B cell (primary cell): Measurements from ENCODE around the gene EFNA2.

ENCODE experiments used
- CTCF ChIP-seq: fragments of 200-600 bp; IDR thresholded peaks from one replicate; pipeline ENCODE4 v1.8.0; 2022; ENCODE audit warnings: antibody characterized with exemption, mild to moderate bottlenecking
- EZH2 ChIP-seq: IDR thresholded peaks from 2 replicates; pipeline ENCODE4 v1.6.1; 2012; ENCODE audit warnings: borderline replicate concordance, low read depth, mild to moderate bottlenecking, moderate library complexity, low read length; ENCODE audit not compliant: insufficient read depth, poor library complexity, severe bottlenecking

- TF ChIP-seq CTCF, result no peak
- no peak for TF ChIP-seq EZH2
Observed at GRCh38 chr19:1284293-1284978, 1.2 kb upstream of the EFNA2 start.
